NCI-H510A (cell line): ENCODE results near the gene MAD1L1.

Source experiments
- DNase-seq: peaks from one replicate; lab custom pipeline; 2025; lab: John Stamatoyannopoulos, UW

The MAD1L1 gene

GRCh38 chr7:1926908-1927306, 305.8 kb downstream of the MAD1L1 start:
- no peak for DNase-seq

- DNase-seq: no peak
Observed at GRCh38 chr7:1925973-1926907, 306.5 kb downstream of the MAD1L1 start.

DNA sequence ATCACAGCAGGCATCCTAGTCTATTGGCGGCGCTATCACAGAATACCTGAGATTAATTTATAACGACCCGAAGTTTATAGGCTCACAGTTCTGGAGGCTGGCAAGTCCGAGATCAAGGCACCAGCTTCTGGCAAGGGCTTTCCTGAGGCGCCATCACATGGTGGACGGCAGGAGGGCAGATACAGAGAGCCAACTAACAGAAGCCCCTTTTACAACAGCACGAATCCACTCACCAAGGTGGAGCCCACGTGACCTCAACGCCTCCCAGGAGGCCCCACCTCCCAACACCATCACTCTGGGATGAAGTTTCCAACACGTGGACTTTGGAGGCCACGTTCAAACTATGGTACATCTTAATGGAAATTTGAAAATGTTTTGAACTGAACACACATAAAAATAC, 307.4 kb downstream of the MAD1L1 start:
- DNase-seq: no peak

DNA sequence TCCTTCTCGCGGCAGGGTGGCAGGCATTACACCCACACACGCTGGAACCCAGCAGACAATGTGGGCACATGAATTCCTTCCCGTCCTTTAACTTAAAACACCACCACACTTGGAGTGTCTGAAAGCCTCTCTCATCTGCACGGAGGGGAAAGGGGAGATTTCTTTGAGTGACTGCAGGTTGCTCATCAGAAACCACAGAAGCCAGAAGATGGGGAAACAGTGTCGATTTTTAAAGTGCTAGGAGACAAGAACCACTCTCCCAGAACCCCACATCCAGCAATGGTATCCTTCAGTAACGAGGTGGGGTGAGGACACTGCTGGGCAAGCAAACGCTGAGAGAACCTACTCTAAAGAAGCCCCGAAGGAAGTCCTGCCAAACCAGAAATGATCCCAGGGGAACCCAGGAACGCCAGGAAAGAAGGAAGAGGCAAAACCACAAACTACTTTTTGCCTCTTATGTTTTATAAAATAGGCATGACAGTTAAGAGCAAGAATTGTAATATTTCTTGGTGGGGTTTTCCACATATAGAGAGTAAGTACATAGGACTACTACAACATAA, 308.4 kb downstream of the MAD1L1 start:
- DNase-seq: no peak

DNA sequence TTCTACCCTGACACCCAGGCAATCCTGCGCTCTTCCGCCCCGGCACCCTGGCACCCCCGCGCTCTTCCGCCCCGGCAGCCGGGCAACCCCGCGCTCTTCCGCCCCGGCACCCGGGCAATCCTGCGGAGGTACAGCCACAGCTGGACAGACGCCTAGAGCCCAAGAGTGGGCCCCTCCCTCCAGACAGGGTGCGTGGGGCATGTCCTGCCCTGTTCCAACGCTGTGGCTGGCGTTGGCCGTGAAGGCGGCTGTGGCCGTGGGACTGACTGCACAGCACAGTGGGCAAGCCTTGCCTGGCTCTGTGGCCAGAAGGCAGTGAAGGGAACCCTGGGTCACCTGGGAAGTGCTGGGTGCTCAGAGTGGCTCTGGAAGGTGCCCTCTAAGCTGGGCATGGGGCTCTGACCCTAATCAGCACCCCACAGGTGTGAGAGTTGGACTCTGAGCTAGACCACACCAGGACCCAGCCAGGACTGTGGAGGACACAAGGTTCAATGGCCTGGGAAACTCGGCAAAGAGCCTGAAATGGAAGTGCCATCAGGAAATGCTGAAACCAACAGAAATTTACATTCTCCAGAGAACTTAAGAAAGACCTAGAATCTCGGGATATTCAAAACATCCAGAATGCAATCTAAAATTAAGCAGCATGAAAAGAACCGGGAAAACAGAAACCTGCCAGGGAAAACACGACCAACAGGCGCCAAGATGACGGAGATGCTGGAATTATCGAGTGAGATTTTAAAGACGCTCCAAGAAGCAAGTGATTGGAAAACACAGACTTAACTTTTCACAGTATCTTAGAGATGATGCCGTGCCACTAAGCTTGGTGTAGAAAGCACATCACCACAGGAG, 309.1 kb downstream of the MAD1L1 start:
- no peak for DNase-seq

GRCh38 chr7:1922870-1923236, 309.9 kb downstream of the MAD1L1 start:
- DNase-seq: no peak

DNA sequence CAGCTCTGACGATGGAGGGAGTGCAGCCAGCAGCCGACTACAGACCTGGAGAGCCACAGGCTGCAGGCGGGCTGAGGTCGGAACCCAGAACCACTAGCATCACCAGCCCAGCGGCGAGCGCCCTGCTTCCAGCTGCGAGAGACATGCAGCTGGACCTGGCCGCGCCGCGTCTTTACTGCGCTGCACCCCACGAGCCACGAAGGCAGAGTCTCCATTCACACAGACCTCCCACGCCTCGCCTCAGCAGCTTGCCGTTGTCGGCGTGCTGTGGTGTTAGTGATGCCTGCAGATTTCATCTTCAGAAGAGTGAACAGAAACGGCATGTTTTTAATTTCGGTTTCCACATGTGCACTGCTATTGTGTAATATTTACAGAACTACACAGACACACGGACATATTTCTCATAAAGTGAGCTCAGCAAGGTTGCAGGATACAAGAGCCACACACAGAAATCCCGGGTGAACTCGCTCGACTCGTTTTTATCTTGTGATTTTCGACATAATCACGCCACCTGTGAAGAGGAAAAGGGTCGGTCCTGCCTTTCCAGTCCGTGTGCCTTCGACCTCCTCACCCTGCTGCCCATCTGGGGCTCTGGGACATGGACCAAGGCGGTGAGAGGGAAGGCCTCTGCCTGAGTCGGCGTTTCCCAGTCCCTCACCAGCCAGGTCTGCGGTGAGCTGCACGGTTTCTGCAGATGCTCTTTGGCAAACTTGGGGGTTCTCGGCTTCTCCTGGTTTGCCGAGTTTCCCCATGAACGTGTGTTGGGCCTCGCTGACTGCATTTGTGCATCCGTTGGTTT, 310.5 kb downstream of the MAD1L1 start:
- DNase-seq: no peak

DNA sequence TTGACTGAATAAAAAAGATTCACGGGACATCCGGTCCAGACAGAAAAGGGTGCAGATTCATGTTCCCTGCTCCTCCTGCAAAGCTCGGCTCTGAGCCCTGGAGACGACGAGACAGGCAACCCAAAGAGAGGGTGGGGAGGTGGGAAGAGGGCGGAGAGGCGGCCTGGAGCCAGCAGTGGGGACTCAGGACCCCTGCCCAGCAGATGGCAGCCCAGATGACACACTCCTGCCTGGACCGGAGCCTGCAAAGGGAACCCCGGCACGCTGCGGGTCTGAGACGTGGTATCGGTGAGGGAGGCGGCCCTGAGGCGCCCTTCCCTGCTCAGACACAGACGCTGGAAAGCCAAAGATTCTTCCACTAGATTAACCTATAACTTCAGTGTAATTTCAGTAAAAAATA, 311.9 kb downstream of the MAD1L1 start:
- DNase-seq: no peak

DNA sequence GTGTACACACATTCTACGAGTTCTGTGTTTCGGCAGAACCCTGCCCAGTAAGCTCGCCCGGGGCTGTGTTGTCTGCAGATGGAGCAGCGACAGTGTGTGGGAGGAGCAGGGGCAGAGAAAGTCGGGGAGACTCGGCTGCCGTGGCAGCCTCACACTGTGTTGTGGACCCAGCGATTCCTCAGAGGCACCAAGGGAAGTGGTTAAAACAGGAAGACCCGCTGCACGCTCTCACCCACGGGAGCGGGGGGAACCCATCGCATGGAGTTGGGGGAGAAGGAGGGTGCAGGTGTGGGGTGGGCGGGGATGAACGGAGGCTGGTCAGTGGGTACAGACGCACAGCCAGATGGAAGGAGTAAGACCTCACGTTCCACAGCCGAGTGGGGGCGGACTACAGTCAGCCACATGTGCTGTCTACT, 312.5 kb downstream of the MAD1L1 start:
- DNase-seq: no peak

- DNase-seq: no peak
Observed at GRCh38 chr7:1919539-1920265, 313.0 kb downstream of the MAD1L1 start.

- DNase-seq: no peak
Observed at GRCh38 chr7:1918881-1919525, 313.7 kb downstream of the MAD1L1 start.

DNA sequence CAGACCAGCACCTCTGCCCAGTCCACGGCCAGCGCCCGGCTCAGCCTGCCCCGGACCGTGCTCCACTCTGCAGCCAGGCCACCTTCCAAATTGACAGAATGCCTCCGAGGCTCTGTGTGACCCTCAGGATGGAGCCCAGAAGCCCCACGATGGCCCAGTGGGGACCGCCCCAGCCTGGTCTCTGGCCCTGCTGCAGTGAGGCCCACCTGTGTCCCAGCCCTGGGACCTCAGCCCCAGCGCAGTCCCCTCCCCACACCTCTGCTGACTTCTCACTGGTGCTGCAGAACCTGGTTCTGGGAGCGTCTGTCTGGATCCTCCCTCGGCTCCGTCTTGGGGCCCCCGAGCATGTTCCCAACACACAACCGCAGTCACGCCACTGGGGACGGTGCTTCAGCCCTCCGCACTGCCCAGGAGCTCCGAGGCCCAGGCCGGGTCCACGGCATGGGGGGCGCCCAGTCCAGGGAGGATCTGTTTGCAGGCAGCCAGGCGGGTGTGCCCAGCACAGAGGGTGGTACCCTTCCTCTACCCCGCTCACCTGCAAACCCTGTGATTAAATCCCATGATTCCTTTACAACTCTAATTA, 314.6 kb downstream of the MAD1L1 start:
- DNase-seq: no peak

DNA sequence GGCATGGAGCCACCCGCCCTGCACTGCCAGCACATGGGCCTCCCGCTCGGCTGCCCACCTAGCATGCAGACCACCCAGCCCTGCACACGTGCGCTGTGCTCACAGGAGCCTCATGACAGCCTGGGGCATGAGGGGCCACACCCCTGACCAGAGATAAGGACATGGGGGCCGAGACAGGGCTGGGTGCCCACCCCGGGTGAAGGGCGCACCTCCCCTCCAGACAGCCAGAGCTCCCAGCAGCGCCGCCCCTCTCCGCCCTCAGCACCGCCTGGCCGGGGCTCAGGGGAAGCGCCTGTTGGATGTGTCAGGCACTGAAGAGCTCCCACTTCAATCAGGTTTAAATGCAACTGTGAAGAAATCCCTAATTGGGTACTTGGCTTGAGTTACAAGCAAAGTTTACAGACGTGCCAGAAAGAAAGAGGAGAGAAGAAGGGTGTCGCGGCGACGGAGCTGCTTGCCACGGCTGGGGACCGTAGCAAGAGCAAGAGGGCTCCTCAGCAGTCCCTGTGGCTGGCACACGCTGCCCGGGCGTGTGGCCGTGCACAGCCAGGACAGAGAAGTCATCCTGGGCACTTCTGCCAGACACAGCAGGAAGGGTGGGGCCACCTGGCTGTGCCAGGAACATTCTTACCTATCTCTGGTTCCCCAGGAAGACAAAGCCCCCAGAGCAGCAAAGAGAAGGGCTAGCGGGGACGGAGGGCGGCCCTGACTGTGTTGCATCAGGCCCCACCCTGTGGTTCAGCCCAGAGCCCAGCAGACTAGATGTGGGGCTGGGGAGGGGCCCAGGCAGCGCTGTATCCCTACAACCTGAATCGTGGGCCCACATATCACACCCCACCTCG, 315.3 kb downstream of the MAD1L1 start:
- DNase-seq: no peak

DNA sequence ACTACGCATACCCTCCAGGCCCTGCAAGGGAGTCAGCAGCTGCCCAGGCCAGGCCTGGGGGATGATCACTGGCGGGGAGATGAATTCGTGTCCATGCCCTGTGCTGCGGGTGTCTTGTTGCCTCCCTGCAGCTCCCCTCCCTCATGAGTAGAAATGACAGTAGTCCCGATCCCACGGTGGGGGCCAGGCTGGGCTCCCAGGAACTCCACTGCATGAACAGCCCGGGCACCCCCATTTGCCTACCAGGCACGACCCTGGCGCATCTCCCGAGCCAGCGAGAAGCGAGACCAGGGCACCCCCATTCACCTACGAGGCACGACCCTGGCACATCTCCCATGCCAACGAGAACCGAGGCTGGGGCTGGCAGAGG, 316.2 kb downstream of the MAD1L1 start:
- no peak for DNase-seq

- no peak for DNase-seq
Observed at GRCh38 chr7:1915956-1916600, 316.7 kb downstream of the MAD1L1 start.

DNA sequence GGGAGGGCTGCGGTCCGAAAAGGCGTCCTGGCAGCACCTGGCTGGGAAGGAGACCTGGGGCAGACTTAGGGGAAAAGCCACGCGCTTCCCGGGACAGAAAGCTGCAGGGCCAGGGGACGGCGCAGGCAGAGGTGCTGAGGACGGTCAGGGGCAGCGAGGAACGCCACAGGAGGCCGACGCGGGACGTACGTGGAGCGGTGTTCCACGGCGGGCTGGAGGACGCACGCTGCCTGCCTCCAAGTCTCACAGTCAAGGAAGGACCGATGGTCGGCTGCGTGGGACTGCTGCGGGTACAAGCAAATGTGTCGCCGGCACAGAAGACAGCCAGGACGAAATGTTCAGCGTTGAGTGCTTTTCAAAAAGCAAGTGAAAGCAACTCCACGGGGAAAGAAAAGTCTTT, 317.4 kb downstream of the MAD1L1 start:
- DNase-seq: no peak

DNA sequence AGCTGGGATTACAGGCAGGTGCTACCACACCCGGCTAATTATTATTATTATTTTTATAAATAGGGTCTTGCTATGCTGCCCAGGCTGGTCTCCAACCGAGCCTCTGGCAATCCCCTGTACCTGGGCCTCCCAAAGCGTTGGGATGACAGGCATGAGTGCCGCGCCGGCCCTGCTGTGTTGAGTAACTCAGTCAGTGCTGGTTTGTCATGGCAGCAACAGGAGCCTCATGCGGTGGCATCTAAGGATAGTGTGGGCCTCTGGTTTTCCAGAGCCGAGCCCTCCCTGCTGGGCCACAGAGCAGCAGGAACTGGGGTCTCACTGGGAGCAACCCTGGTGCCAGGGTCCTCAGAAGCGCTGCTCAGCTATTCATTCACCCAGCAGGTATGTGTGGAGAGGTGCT, 318.0 kb downstream of the MAD1L1 start:
- no peak for DNase-seq

DNA sequence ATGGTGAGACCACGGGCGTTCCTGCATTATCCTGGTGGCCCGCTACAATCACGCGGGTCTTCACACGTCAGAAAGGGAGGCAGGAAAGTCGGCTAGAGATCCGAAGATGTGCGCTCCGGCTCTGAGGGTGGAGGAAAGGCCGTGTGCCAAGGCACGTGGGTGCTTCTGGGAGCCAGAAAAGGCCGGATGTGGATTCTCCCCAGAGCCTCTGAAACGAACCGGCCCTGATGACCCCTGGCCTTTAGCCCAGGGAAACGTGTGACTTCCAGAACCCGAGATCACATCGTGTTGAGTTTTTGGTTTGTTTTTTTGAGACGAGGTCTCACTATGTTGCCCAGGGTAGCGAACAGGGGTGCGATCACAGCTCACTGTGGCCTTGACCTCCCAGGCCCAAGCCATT, 318.4 kb downstream of the MAD1L1 start:
- no peak for DNase-seq
